HG03045 (cell line): ENCODE measurements around the gene GOLGA6L10.
"Not testable (repeated sequence)": the region's sequence is repeated elsewhere in the genome, so short reads cannot be mapped to it uniquely, and the experiment has no call there.

ENCODE experiments used
- ATAC-seq: cut with Tn5 transposase; IDR thresholded peaks from one replicate; pipeline ENCODE4 v1.9.1; 2021; ENCODE audit warnings: mild to moderate bottlenecking, moderate library complexity; ENCODE audit not compliant: unreplicated experiment

The GOLGA6L10 gene

DNA sequence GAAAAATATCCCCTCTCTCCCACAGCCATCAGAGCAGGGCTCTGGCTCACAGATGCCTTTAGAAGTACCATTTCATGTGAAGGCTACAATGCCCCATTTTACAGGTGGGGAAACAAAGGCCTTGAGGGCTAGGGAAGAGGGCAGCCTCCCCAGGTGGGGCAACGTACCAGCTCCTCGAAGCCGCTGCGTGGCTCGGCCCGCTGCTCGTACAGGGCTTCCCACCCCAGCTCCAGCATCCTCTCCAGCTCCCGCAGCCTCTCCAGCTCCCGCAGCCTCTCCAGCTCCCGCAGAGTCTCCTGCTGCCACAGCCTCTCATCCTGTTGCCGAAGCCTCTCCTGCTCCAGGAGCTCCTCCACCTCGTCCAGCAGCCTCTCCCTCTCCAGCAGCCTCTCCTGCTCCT is 4.9 kb downstream of the GOLGA6L10 start:
- ATAC-seq: not testable (repeated sequence)

DNA sequence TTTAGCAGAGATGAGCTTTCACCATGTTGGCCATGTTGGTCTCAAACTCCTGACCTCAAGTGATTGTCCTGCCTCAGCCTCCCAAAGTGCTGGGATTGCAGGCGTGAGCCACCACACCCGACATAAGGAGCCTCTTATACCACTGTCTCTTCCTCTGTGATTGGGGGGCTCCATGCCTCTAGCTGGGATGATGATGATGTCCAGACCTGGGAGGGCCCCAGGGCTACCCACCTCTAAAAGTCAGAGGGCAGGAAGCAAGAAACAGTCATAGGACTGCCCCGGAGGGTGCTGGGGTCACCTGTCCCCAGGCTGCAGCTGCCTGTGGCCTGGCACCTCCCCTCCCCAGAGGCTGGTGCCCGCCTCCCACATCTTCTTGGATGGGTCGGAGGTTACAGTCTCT is 5.4 kb downstream of the GOLGA6L10 start:
- ATAC-seq: not testable (repeated sequence)

DNA sequence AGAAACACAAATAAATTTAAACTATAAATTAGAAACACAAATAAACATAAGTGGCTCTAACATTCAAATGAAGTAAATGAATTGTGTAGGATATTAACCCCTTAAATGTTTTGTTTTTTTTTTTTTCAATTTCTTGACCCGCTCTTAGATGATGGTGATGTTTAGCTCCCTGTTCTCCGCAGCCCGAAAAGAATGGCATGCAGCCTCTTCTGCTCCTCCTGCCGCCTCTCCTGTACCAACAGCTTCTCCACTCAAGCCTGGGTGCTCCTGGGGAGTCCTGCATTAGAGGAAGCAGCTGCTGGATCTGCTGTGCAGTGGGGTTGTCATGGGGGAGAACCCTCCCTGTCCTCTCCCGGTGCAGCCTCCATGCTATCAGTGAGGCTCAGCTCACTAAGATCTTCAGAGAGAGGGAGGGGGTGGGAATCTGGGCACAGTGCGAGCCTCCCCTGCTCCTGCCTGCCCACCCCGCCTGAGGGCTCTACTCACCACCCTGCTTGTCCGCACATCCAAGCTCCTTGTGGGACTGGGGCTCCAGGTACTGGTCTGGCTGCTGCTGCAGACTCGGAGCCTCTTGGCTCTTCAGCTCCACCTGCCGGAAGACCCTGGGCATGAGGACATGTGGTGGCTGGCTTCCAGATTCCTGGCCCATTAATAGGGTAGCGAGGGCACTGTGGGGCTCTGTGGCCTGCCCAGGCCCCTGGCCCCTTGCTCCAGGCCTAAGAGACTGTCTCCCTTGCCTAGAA is 6.5 kb downstream of the GOLGA6L10 start:
- not testable (repeated sequence) for ATAC-seq

DNA sequence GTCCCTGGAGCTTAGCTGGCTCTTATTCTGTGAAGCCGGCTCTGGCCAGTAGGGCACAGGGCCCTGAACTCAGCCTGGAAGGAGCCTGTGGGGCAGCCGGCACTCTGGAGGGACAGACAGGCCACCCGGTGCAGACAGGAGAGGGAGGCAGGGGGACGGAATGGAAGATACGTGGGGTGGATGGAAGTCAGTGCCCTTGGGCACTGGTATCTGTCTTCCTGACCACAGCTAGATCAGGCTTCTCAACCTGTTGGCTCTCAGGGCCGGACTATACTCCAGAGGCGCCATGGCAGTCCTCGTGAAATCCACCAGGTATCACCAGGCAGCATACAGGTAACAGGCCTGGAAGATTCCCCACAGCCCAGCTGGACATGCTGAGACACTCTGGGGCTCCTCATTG is 10.7 kb downstream of the GOLGA6L10 start:
- ATAC-seq: not testable (repeated sequence)

DNA sequence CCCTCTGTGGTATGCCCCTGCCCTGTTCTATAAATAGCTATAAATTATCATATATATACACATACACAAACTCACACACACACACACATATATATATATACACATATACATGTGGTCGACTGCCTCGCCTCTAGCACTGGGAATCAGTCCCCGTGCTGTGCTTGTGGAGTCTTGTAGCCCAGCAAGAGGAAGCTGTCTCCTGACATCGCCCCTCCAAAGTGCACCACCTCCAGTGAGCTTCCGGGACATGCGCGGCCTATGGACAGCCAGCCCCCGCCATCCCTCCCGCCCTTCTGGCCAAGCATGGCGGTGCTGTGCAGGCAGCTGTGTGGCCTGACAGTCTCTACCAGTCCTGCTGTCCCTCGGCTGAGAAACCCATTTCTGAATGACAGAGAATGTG is 11.2 kb downstream of the GOLGA6L10 start:
- ATAC-seq: not testable (repeated sequence)

DNA sequence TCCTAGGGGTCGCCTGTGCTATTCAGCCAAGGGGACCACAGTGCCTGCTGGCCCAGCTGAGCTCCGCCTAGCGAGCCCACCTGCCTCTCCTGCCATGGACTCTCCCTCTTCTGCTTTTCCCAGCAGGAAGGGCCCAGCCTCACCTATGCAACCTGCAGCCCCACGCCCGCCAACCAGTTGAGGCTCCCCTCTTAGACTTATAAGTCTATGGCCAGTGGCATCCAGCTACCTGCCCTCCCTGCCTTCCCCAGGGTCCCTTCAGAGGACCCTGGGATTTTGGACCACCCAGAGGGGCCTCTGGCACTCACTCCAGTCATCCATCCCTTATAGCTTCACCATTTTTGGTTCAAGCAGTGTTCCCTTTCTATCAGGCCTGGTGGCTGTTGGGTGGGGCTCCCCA is 12.2 kb downstream of the GOLGA6L10 start:
- not testable (repeated sequence) for ATAC-seq

DNA sequence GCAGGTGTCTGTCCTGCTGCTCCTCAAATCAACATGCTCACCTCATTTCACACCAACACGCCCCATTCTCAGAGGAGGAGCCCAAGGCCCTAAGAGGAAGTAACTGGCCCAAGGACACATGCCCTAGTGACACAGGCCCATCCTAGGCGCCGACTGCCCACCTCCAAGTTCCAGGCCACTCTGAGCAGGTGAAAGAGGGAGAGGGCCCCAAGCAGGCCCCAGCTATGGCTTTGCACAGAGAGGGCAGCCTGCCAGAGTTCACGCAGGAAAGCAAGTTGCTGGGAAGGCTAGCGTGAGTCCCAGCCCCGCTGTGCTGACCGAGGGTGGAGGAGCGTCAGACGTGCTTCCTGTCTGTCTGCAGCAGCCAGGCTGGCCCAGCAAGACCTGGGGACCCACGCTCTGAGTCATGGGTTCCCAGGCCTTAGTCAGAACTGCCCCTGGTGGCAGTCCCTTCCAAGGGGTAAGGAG is 13.1 kb downstream of the GOLGA6L10 start:
- not testable (repeated sequence) for ATAC-seq

DNA sequence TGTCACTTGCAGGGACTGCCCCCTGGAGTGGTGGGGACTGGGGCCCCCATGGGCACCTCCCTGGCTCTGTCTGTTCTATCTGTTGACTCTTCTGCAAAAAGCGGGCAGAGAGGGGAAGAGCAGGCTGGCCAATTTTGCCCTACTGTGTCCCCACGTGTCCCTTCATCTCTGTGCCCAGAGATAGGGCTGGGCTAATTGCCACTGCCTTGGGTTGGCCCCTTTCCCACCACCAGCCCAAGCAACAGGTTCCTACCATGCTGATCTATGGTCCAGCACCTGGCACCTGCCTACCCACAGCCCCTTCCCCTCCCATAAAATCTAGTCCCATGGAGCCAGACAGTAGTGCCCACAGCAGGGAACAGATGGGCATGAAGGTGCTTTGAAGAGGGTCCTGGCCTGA is 14.3 kb downstream of the GOLGA6L10 start:
- not testable (repeated sequence) for ATAC-seq

DNA sequence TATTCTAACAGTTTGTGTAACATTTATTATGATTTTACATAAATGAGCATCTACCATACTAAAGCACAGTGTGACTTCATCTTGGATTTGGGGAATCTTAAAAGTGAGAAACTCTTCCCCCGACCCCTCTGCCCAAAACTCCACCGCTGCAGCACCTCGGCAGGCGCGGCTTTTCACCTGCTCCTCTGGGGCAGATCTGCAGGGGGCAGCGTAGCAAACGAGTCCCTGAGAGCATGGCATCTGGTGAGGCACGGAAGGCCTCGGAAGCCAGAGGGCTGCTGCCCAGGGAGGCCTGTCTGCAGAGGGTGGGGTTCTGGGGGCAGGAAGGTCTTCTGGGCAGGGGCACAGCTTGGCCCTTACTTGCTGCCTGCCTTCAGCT is 14.7 kb downstream of the GOLGA6L10 start:
- ATAC-seq: not testable (repeated sequence)

DNA sequence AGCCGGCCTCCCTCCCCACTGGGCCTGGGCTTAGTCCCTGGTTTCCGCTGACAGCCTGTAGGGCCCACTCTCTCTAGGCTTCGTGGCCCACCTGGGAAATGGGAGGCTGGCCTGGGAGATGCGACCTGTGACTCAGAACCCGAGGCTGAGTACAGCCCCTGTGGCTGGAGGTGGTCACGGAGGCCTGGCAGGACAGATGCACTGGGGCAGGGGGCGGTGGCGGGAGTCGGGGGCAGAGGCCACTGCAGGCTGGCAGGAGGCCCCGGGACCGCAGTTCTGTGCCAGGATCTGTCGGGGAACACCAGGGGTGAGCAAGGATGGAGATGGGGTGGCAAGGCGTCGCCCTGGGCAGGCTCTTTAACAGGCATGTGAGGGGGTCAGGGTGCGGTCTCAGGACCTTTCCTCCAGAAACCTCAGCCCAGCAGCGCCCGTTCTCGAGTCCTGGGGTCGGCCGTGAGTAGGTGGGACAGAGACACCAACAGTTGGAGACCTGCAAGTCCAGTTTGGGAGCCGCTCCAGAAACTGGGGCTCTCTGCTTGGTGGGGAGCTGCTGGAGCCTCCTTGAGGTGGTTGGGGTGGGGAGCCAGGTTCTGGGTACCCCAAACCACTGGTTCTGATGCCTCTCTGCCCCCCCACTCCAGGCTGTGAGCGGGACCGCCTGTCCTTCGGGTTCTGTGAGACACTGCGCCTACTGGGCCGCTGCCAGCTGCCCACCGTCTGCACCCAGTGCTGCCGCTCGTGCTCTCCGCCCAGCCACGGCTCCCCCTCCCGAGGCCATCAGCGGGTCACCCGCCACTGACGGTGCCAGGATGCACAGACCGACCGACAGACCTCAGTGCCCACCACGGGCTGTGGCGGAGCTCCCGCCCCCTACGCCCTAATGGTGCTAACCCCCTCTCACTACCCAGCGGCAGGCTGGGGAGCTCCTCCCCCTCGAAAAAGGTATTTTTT is 15.4 kb downstream of the GOLGA6L10 start:
- ATAC-seq: not testable (repeated sequence)

DNA sequence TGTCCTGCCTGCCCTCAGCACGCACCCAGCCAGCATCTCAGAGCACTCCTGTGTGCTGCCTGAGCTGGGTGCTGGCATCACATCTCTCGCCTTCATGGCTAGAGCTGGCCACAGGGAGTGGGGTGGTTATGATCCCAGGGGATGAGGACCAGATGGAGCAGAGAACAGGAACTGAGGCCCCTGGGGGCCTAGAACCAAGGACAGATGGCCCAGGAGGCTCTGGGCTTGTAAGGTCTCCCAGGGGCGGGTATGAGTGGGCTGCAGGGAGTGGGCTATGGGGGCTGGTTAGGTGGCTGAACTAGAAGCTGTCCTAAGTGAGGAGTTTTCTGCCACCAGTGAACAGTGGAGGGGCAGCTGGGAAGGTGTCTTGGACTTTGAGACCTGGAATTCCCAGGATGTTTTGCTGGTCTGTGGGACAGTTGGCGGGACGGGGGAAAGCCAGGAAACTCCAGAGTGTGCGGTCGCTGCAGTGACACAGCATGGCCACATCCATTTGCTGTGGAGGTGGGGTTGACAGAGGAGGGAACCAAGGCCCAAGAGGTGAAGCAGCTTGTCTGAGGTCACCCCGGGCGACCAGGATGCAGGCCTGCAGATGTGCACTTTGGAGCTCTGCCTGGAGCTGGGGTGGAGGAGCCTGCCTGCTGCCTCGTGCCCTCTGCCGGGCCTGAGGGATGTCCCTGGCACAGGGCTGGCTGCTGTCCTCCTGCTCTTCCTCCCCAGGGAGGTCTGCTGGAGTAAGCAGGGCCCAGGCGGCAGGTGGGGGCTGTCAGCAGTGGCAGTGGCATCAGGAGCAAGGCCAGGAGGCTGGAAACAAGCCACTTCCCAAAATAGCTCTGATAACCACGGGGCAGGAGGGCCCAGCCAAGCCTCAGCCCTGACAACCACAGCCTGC is 16.3 kb downstream of the GOLGA6L10 start:
- ATAC-seq: not testable (repeated sequence)

DNA sequence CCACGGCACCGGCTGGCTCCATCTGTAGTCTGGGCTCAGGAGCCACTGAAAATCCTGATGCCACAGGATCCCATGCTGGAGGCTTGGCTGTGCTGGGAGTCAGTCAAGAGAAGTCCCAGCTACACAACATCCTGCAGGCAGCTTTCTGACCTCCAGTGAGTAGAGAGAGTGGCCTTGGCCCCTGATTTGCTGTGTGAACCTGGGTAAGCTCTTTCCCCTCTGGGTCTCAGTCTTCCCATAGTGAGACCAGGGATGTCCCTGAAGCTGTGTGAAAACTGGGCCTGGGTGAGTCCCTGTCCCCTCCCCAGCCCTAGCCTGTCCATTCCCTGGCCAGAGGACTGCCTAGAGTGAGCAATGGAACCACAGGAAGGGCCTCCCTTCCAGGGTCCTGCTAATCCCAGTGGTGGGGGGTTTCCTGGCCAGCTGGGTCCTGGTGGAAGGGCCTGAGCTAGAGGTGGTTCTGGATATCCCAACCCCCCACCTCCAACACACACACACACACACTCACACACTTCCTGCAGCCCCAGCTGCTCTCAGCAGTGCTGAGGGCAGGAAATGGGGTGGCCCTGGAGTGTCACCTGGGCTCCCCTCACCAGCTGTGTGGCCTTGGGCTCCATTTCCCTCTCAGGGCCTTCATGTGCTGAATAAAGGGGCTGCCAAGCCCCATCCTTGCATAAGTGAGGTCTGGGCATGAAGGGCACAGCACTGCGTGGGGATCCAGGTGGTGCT is 17.5 kb downstream of the GOLGA6L10 start:
- not testable (repeated sequence) for ATAC-seq

DNA sequence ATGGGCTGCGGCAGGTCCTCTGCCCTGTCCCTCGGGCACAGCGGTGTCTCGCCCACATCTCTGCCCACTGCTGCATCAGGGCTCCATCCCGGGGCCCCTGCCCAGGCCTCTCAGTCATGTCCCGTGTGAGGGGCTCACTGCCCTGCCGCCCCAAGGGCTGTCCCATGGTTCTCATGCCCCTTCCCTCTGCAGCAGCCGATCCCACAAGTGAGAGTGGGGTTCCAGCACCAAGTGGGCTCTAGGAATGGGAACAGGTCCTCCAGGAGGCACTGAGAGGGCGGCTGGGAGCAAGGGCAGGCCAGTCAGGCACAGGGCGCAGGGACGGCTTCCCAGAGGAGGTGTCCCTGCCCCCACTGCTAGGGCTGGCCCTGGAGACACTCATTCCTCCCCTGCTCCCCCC is 18.4 kb downstream of the GOLGA6L10 start:
- ATAC-seq: not testable (repeated sequence)

DNA sequence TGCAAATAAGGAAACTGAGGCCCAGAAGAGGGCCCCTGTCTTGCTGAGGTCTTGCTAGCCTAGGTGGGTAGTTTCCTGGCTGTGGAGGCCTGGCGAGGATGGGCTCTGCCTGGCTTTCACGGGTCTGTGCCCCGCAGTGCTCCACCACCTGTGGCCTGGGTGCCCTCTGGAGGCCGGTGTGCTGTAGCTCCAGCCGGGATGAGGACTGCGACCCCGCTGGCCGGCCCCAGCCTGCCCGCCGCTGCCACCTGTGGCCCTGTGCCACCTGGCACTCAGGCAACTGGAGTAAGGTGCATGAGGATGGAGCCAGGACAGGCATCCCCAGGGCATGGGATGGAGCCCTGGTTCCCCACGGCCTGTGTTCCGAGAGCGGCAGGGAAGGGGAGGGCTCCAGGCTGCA is 20.2 kb downstream of the GOLGA6L10 start:
- ATAC-seq: not testable (repeated sequence)

DNA sequence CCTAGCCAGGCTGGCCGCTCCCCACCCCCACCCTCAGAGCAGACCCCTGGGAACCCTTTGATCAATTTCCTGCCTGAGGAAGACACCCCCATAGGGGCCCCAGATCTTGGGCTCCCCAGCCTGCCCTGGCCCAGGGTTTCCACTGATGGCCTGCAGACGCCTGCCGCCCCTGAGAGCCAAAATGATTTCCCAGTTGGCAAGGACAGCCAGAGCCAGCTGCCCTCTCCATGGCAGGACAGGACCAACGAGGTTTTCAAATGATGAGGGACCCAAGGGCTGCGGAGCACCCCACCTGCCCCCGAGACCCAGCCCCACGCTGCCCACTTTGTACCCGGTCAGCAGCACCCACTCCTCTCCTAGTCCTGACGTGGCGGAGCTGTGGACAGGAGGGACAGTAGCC is 21.9 kb downstream of the GOLGA6L10 start:
- not testable (repeated sequence) for ATAC-seq

DNA sequence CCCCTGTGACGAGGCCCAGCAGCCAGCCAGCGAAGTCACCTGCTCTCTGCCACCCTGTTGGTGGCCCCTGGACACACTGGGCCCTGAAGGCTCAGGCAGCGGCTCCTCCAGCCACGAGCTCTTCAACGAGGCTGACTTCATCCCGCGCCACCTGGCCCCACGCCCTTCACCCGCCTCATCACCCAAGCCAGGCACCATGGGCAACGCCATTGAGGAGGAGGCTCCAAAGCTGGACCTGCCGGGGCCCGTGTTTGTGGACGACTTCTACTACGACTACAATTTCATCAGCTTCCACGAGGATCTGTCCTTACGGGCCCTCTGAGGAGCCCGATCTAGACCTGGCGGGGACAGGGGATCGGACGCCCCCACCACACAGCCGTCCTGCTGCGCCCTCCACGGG is 22.4 kb downstream of the GOLGA6L10 start:
- not testable (repeated sequence) for ATAC-seq

DNA sequence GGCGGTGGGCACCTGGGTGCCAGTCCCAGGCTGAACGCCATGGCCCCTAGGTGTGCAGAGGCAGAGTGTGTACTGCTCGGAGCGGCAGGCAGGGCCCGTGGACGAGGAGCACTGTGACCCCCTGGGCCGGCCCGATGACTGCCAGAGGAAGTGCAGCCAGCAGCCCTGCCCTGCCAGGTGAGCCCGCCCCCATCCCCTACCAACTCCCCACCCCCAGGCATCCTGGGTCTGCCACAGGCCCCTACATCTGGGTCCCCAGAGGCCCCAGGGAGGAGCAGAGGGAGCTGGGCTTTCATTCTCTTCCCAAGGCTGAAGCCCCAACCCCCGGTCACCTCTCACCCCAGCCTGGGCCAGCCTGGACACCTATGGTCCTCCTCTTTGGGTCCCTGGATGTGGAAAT is 23.6 kb downstream of the GOLGA6L10 start:
- not testable (repeated sequence) for ATAC-seq

DNA sequence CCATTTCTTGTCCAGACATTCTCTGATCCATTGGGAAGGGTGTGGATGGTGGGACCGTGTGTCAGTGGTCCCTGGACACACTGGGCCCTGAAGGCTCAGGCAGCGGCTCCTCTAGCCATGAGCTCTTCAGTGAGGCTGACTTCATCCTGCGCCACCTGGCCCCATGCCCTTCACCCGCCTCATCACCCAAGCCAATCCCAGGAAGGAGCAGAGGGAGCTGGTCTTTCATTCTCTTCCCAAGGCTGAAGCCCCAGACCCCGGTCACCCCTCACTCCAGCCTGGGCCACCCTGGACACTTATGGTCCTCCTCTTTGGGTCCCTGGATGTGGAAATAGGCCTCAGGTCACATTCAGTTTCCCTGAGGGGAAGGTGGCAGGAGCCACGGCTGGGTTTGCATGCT is 24.4 kb downstream of the GOLGA6L10 start:
- ATAC-seq: not testable (repeated sequence)

DNA sequence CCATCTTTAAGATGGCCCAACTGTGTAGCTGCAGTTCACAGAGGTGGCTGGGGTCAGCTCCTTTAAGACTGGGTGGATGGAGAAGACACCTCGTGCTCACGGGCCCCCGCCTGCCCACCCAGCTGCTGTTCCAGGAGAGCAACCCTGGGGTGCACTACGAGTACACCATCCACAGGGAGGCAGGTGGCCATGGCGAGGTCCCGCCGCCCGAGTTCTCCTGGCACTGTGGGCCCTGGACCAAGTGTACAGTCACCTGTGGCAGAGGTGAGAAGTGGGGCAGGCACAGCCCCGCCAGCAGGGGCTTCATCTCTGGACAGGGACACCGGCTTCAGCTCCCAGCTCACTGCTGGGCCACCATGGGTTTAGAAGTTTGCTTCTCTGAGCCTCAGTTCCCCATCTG is 26.8 kb downstream of the GOLGA6L10 start:
- ATAC-seq: not testable (repeated sequence)

DNA sequence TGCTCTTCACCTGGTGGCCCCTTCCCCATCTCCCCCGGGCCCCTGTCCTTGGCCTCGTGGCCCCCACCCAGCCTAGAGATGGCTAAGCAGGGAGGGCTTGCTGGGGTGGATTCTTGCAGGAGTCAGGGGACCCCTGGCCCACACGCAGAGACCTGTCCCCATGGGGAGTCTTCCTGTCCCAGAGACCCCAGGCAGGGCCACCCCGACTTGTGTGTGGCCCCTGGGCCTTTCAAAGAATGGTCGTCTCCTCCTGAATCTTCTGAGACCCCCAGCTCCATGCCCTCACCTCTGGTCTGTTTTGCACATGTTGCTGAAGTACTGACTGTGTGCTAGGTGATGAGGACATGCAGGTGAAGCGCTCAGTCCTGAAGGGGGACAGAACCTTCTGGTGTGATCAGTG is 28.4 kb downstream of the GOLGA6L10 start:
- not testable (repeated sequence) for ATAC-seq
